Measurements from ENCODE around the gene SFI1. TPM values are rescaled to one million over a fixed set of nuclear protein-coding genes. Genes with fewer than 3 reads are reported as not detected.

SFI1 gene
- total RNA-seq, 1 experiment from 2014 or later, result 53.1 TPM

GRCh38 chr22:31621507-31622124 is 125.3 kb downstream of the SFI1 start:
- intact Hi-C loops (cut with micrococcal nuclease), result no loop called here
- no peak for ATAC-seq
- H3K9me3 ChIP-seq (ENCODE audit: control insufficient read depth in 1 of 2, insufficient read depth in 1 of 2, low read depth in 1 of 2, low read length in 2 of 2), result no peaks in the 10 kb centered on the region
- H3K9me2 ChIP-seq (ENCODE audit: insufficient read depth), result no peaks in the 10 kb centered on the region
- TF ChIP-seq SRF (IDR thresholded peaks at IDR 0.05; ENCODE audit: low read depth), result no peak
- no peak for TF ChIP-seq ZNF274 (IDR thresholded peaks at IDR 0.05; ENCODE audit: low read depth, low read length)
- no peak for TF ChIP-seq ELF1 (IDR thresholded peaks at IDR 0.05; ENCODE audit: borderline replicate concordance, low read depth)
- no peak for TF ChIP-seq SP1 (IDR thresholded peaks at IDR 0.05; ENCODE audit: low read depth)
- TF ChIP-seq SIN3A (IDR thresholded peaks at IDR 0.05; ENCODE audit: low read depth), result no peak
- no peak for TF ChIP-seq CBX3 (IDR thresholded peaks at IDR 0.05; ENCODE audit: low read depth)
- TF ChIP-seq REST (IDR thresholded peaks at IDR 0.05; ENCODE audit: low read depth), result no peak
- TF ChIP-seq FOSL1 (IDR thresholded peaks at IDR 0.05; ENCODE audit: low read depth), result no peak
- no peak for TF ChIP-seq EZH2phosphoT487 (IDR thresholded peaks at IDR 0.05; ENCODE audit: borderline replicate concordance)
- no peak for TF ChIP-seq ZBTB33 (IDR thresholded peaks at IDR 0.05; ENCODE audit: extremely low read depth, insufficient replicate concordance, low read length)
- TF ChIP-seq POLR2AphosphoS5 (IDR thresholded peaks at IDR 0.05; ENCODE audit: low read depth, low read length), result no peak
- no peak for TF ChIP-seq TCF7L2 (IDR thresholded peaks at IDR 0.05; ENCODE audit: borderline replicate concordance, extremely low read depth, insufficient read depth, insufficient read length)
- TF ChIP-seq ZFX (IDR thresholded peaks at IDR 0.05), result no peak; the same call in 1 of the 2 replicates
- TF ChIP-seq CTCF (IDR thresholded peaks at IDR 0.05 in 2 of 3, conservative IDR thresholded peaks at IDR 0.05 in 1 of 3; ENCODE audit: borderline replicate concordance in 1 of 3, insufficient read depth in 1 of 3, low read depth in 2 of 3, low read length in 2 of 3), result no peak
- no peak for TF ChIP-seq POLR2A (IDR thresholded peaks at IDR 0.05; ENCODE audit: borderline replicate concordance, extremely low read depth, insufficient read depth, insufficient read length)
- no peak for TF ChIP-seq YY1 (IDR thresholded peaks at IDR 0.05; ENCODE audit: extremely low read depth, insufficient replicate concordance, low read depth, low read length)
- no peak for TF ChIP-seq CEBPB (IDR thresholded peaks at IDR 0.05; ENCODE audit: low read depth)
- TF ChIP-seq MAX (IDR thresholded peaks at IDR 0.05), result no peak
- H3K9ac ChIP-seq (ENCODE audit: low read length), result no peak overlapping the region
- ChIA-PET CTCF (no interaction called here), POLR2A (no interaction called here), RAD21 (ENCODE audit: low non-redundant PET in 1 of 2, low total read pairs in 2 of 2, uncharacterized antibody in 2 of 2, unreplicated experiment in 2 of 2) (no interaction called here)
- no peak overlapping the region for H3K4me2 ChIP-seq (ENCODE audit: low read length)
- H4K20me1 ChIP-seq (ENCODE audit: insufficient read depth), result no peaks in the 10 kb centered on the region
- peaks cover 46% of the 10 kb centered on the region for H3K79me2 ChIP-seq (ENCODE audit: insufficient read depth, low read length)
- no peak for DNase-seq (ENCODE audit: low read depth, low spot score)
- no peak overlapping the region for H2AFZ ChIP-seq (ENCODE audit: low read depth, low read length, poor library complexity, severe bottlenecking)
- BruUV-seq (replicated peaks), result no TSS peak
- no peaks in the 10 kb centered on the region for H3K27me3 ChIP-seq (ENCODE audit: insufficient read depth, low read length)
- peaks cover 7 to 16% of the 10 kb centered on the region in 2 experiments; a peak in 2 of 4 replicates for H3K36me3 ChIP-seq (ENCODE audit: control insufficient read depth in 1 of 2, insufficient read depth in 2 of 2, low read length in 2 of 2)
- H3K4me1 ChIP-seq (ENCODE audit: control insufficient read depth in 1 of 2, insufficient read depth in 2 of 2, low read length in 2 of 2), result no peaks in the 10 kb centered on the region
- H3K4me3 ChIP-seq (replicated peaks in 1 of 2; ENCODE audit: low read depth in 1 of 2, low read length in 2 of 2), result no peak overlapping the region
- no peak overlapping the region for H3K27ac ChIP-seq (ENCODE audit: low read depth, low read length)

Data from HCT116 (cell line).